Measurements from ENCODE around the gene SERPINB13.

GRCh38 chr18:63559567-63560491, 27.3 kb upstream of the SERPINB13 start:
- no peak for TF ChIP-seq CTCF (IDR thresholded peaks at IDR 0.05)
- TF ChIP-seq POLR2A (IDR thresholded peaks at IDR 0.05), result no peak
